K562 (cell line): ENCODE measurements around the gene KCNJ15. TPM values are rescaled to one million over a fixed set of nuclear protein-coding genes. Genes with fewer than 3 reads are reported as not detected.

Experiments used
- ATAC-seq: fragments of 200-7000 bp; cut with Tn5 transposase; 3 replicates; pipeline ENCODE4 v1.9.1; 2020; ENCODE audit warnings: moderate library complexity
- BruUV-seq: library from RNA; stranded (reverse); fragments of 400-500 nt; replicated peaks from 2 replicates; lab custom pipeline; 2021; lab: Mats Ljungman, UMichigan
- CTCF ChIA-PET: fragments of 300-600 bp; formaldehyde crosslinking; extraction: SDS; loops from one replicate; lab custom pipeline; 2021; ENCODE audit warnings: low intra/inter-chr PET ratio; lab: Yijun Ruan, JAX
- POLR2A ChIA-PET: fragments of 300-600, 350-650 bp; sonication (Branson Sonifier 250); formaldehyde crosslinking; extraction: SDS; loops from one replicate; lab custom pipeline; 2021; ENCODE audit warnings: antibody characterized with exemption, inconsistent platforms; lab: Yijun Ruan, JAX
- DNase-seq, 4 experiments: peaks; one replicate each; pipeline versions ENCODE4 v3.0.0 to v3.0.0-alpha.2; 2011 to 2018; ENCODE audit warnings: low spot score in 3 of 4, mixed read lengths in 3 of 4; ENCODE audit errors: extremely low read depth in 1 of 4
- FAIRE-seq: peaks from 2 replicates; lab custom pipeline; 2011; peaks lifted over from hg19 to GRCh38; lab: Jason Lieb, UNC
- H2AFZ ChIP-seq: 2 replicates; pipeline ENCODE4 v1.6.0; 2011; ENCODE audit warnings: low read depth, low read length, control low read depth, inconsistent platforms
- H3K27ac ChIP-seq: fragments of 200-600 bp; 3 replicates; pipeline ENCODE4 v1.8.0; 2011; ENCODE audit warnings: low read depth, mild to moderate bottlenecking, control low read depth, inconsistent platforms, low read length, moderate library complexity, mixed read lengths; ENCODE audit errors: extremely low read depth
- H3K27me3 ChIP-seq, 2 experiments: fragments of 300-600 bp in 1 of 2; 2 replicates in 1 of 2; 3 replicates in 1 of 2; pipeline versions ENCODE4 v1.6.0 to v1.8.0; 2011; ENCODE audit warnings: inconsistent platforms in 2 of 2, low read length in 2 of 2, mild to moderate bottlenecking in 1 of 2, mixed read lengths in 1 of 2, moderate library complexity in 1 of 2; ENCODE audit not compliant: control insufficient read depth in 2 of 2, insufficient read depth in 2 of 2
- H3K36me3 ChIP-seq: fragments of 300-600 bp; 3 replicates; pipeline ENCODE4 v1.8.0; 2011; ENCODE audit warnings: mild to moderate bottlenecking, low read length, inconsistent platforms; ENCODE audit not compliant: control insufficient read depth, insufficient read depth
- H3K4me1 ChIP-seq, 2 experiments: fragments of 200-600 bp in 1 of 2; replicated peaks in 1 of 2; 2 replicates in 1 of 2; 3 replicates in 1 of 2; pipeline versions ENCODE4 v1.5.1 to v1.8.0; 2011; ENCODE audit warnings: inconsistent platforms in 2 of 2, low read length in 2 of 2, mild to moderate bottlenecking in 1 of 2, mixed read lengths in 1 of 2, moderate library complexity in 1 of 2; ENCODE audit not compliant: control insufficient read depth in 2 of 2, insufficient read depth in 2 of 2
- H3K4me2 ChIP-seq: 2 replicates; pipeline ENCODE4 v1.6.1; 2011; ENCODE audit warnings: low read length, control low read depth, inconsistent platforms, mixed read lengths; ENCODE audit not compliant: insufficient read depth
- H3K4me3 ChIP-seq: fragments of 200-600 bp; sonication (generic), shearing (Covaris generic); 2 replicates; pipeline ENCODE4 v1.5.1; 2016; ENCODE audit warnings: control low read depth, inconsistent platforms
- H3K79me2 ChIP-seq: fragments of 200-600 bp; 3 replicates; pipeline ENCODE4 v1.8.0; 2011; ENCODE audit warnings: low read length, inconsistent platforms; ENCODE audit not compliant: control insufficient read depth, insufficient read depth
- H3K9ac ChIP-seq, 2 experiments: 2 replicates each; pipeline versions ENCODE4 v1.6.0 to v1.6.1; 2011; ENCODE audit warnings: low read depth in 2 of 2, low read length in 2 of 2, control low read depth in 1 of 2, inconsistent platforms in 1 of 2, mild to moderate bottlenecking in 1 of 2, mixed read lengths in 1 of 2; ENCODE audit not compliant: insufficient read depth in 1 of 2
- H3K9me1 ChIP-seq: one replicate; pipeline ENCODE4 v1.6.0; 2011; ENCODE audit warnings: inconsistent platforms, mild to moderate bottlenecking, low read length, moderate library complexity; ENCODE audit not compliant: control insufficient read depth, insufficient read depth
- H3K9me3 ChIP-seq: replicated peaks from 2 replicates; pipeline ENCODE4 v1.5.1; 2011; ENCODE audit warnings: low read depth, low read length, inconsistent platforms; ENCODE audit not compliant: control insufficient read depth, insufficient read depth
- H4K20me1 ChIP-seq: replicated peaks from 2 replicates; pipeline ENCODE4 v1.6.1; 2011; ENCODE audit warnings: low read length, inconsistent platforms, mixed read lengths; ENCODE audit not compliant: control insufficient read depth, insufficient read depth
- CTCF ChIP-seq, 3 experiments: IDR thresholded peaks in 2 of 3; conservative IDR thresholded peaks in 1 of 3; 2 replicates each; pipeline ENCODE4 v1.5.1; 2011 to 2012; ENCODE audit warnings: low read length in 3 of 3, mild to moderate bottlenecking in 3 of 3, control low read depth in 2 of 3, improper control_type of control experiment in 1 of 3, inconsistent platforms in 1 of 3, low read depth in 1 of 3, mixed read lengths in 1 of 3, moderate library complexity in 1 of 3; ENCODE audit not compliant: insufficient read depth in 2 of 3
- KAT2B ChIP-seq: IDR thresholded peaks from one replicate; pipeline ENCODE4 v1.6.1; 2012; ENCODE audit warnings: low read depth, mild to moderate bottlenecking, control low read depth, inconsistent platforms, low read length, moderate library complexity
- MAFG ChIP-seq: fragments of 450-650 bp; conservative IDR thresholded peaks from 2 replicates; pipeline ENCODE4 v1.6.1; 2016; ENCODE audit warnings: missing genetic modification characterization, missing compliant biosample characterization
- RAD21 ChIP-seq, 2 experiments: fragments of 250-450 bp in 1 of 2; fragments of 450-650 bp in 1 of 2; sonication (Bioruptor Pico) in 1 of 2; formaldehyde crosslinking in 1 of 2; IDR thresholded peaks in 1 of 2; conservative IDR thresholded peaks in 1 of 2; 2 replicates each; pipeline versions ENCODE4 v1.4.0 to v1.8.0; 2020 to 2022; ENCODE audit warnings: mild to moderate bottlenecking in 2 of 2, moderate library complexity in 1 of 2
- WGBS: fragments of 100-300 bp; shearing (Covaris generic); methylation state at CpG from one replicate; pipeline ENCODE4 v1.1.6; 2016; ENCODE audit warnings: low coverage, mixed read lengths; ENCODE audit not compliant: insufficient coverage; ENCODE audit errors: missing lambda C conversion rate; 5-methylcytosine and 5-hydroxymethylcytosine counted together
- in situ Hi-C: fragments of 300-500 bp; cut with MboI; formaldehyde crosslinking; loops from 4 replicates; pipeline ENCODE4 v1.15.0; 2018; ENCODE audit warnings: inconsistent platforms, mixed read lengths
- intact Hi-C: fragments of 100-400 bp; cut with micrococcal nuclease; formaldehyde crosslinking; loops from 2 replicates; pipeline ENCODE4 v1.14.2; 2022
- polyA plus RNA-seq, 8 experiments: library from polyadenylated mRNA; depleted of rRNA in 4 of 8; stranded (reverse) in 5 of 8; unstranded in 3 of 8; fragments of >200 nt; fragmentation: Nextera tagmentation in 2 of 8; fragmentation: Illumina TruSeq in 1 of 8; extraction: Ambion mirVana in 2 of 8; extraction: Trizol in 1 of 8; gene quantifications; 2 replicates each; pipeline versions ENCODE4 v1.2.1 to v1.2.3, GENCODE V29; 2011 to 2014; ENCODE audit warnings: inconsistent platforms in 1 of 8, missing spikeins in 1 of 8
- total RNA-seq, 7 experiments: library from RNA; depleted of rRNA in 6 of 7; stranded (reverse); fragments of >200 nt in 6 of 7; fragmentation: Illumina TruSeq in 2 of 7; extraction: Trizol in 2 of 7; gene quantifications; 2 replicates each; pipeline versions ENCODE4 v1.2.1 to v1.2.3, GENCODE V29; 2011 to 2021; ENCODE audit warnings: low replicate concordance in 1 of 7

The KCNJ15 gene
- total and polyA plus RNA-seq, 9 of the 15 experiments (the other 6 are each of a cell fraction or from before 2014, with no cell fraction given) = 0.20 to 3.0 (median 0.72) TPM; not detected in 1

- ATAC-seq = no peak
- no peak overlapping the region for H2AFZ ChIP-seq
Measured at GRCh38 chr21:38330666-38331065, 73.9 kb downstream of the KCNJ15 start.

GRCh38 chr21:38333301-38334272 lies 76.8 kb downstream of the KCNJ15 start:
- Histone ChIP-seq H4K20me1 (no peaks in the 10 kb centered on the region), H3K9me1 (no peaks in the 10 kb centered on the region), H3K4me2 (no peak overlapping the region), H3K36me3 (no peaks in the 10 kb centered on the region), H3K27me3 (peaks cover 0 to 20% of the 10 kb centered on the region in 2 experiments; a peak in 2 of 5 replicates), H3K9ac (no peak overlapping the region), H3K27ac (no peak overlapping the region), H3K4me1 (no peaks in the 10 kb centered on the region), H2AFZ (no peak overlapping the region), H3K79me2 (no peaks in the 10 kb centered on the region), H3K9me3 (no peaks in the 10 kb centered on the region), H3K4me3 (no peak overlapping the region)
- TF ChIP-seq RAD21 (CRISPR knock-in tag; conservative IDR thresholded peaks at IDR 0.05 in 1 of 2, IDR thresholded peaks at IDR 0.05 in 1 of 2) (peak in 1 of 2 experiments; percentile 43; a peak in 2 of 4 replicates), MAFG (tag) (no peak), CTCF (IDR thresholded peaks at IDR 0.05 in 2 of 3, conservative IDR thresholded peaks at IDR 0.05 in 1 of 3; ENCODE audit: insufficient read depth in 2 of 3, low read depth in 1 of 3, low read length in 3 of 3) (peak; percentile 33 to 43 (median 34); a peak in 5 of 6 replicates)
- DNase-seq = peak in 1 of 4 experiments; percentile 17
- peak; percentile 75 for ATAC-seq
- ChIA-PET CTCF (no interaction called here), POLR2A (no interaction called here)
- intact Hi-C loops (loop anchor here (1.0 kb wide), 1 partner anchor 114 kb away; no protein-coding TSS in a partner anchor), in situ Hi-C loops (no loop called here)
- FAIRE-seq = peak; percentile 23
- BruUV-seq = no TSS peak
- WGBS = 0% methylated on average over 8 of the region's 8 CpGs

More at GRCh38 chr21:38330666-38331065, 73.9 kb downstream of the KCNJ15 start:
- H3K4me2 ChIP-seq = no peak overlapping the region
- no peak overlapping the region for H3K27ac ChIP-seq
- DNase-seq (no peak), FAIRE-seq (no peak)
- H3K27me3 ChIP-seq = peaks cover 0 to 16% of the 10 kb centered on the region in 2 experiments; a peak in 2 of 5 replicates
- intact Hi-C loops = no loop called here
- H3K9ac ChIP-seq = no peak overlapping the region
- H4K20me1 ChIP-seq = no peaks in the 10 kb centered on the region
- no peak for TF ChIP-seq KAT2B
- no peaks in the 10 kb centered on the region for H3K9me3 ChIP-seq
- 0% methylated on average over 2 of the region's 2 CpGs for WGBS
- ChIA-PET CTCF (no interaction called here), POLR2A (interaction anchor here (0.6 kb wide), 1 partner anchor 1594 kb away, joined by 3 read pairs; no protein-coding TSS in a partner anchor)
- H3K36me3 ChIP-seq = no peaks in the 10 kb centered on the region
- H3K9me1 ChIP-seq = no peaks in the 10 kb centered on the region
- no peaks in the 10 kb centered on the region; a peak in 1 of 5 replicates for H3K4me1 ChIP-seq
- H3K4me3 ChIP-seq = no peak overlapping the region
- no peaks in the 10 kb centered on the region for H3K79me2 ChIP-seq
- in situ Hi-C loops = no loop called here
- BruUV-seq = no TSS peak
